ENCODE results near the gene ODR4. TPM values are rescaled to one million over a fixed set of nuclear protein-coding genes. Genes with fewer than 3 reads are reported as not detected.

Gene ODR4
- total and polyA plus RNA-seq, 2 donors (not counting 3 experiments of a cell fraction or from before 2014, with no cell fraction given): 6.0 to 18.6 TPM

DNA sequence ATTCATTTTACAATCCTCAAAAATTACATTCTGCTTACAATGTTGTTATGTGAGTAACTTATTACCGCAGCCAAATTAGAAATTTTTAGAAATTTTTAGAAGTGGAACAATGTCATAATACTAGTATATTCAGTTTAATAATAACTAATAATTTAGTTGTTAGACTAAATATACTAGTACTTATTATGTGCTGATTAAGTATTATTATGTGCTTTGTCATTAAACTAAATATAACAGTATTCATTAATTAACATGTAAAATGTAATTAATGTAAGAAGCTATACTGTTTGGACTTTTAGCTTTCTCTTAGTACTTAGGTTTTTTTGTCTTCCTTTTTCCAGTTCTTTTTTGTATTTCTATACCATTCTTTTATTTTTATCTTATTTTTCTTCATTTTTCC lies 15.3 kb downstream of the ODR4 start:
- Histone ChIP-seq H3K79me2 (ENCODE audit: control insufficient read depth, insufficient read depth, low read length) (no peaks in the 10 kb centered on the region), H2AFZ (ENCODE audit: low read depth, low read length) (no peak overlapping the region), H3K27me3 (ENCODE audit: control insufficient read depth in 2 of 2, insufficient read depth in 2 of 2, low read length in 2 of 2) (no peaks in the 10 kb centered on the region), H4K20me1 (replicated peaks; ENCODE audit: control insufficient read depth, extremely low read depth, insufficient read depth, low read length) (no peaks in the 10 kb centered on the region), H3K4me3 (replicated peaks in 1 of 3; ENCODE audit: insufficient read depth in 1 of 3, low read depth in 1 of 3, low read length in 3 of 3) (no peak overlapping the region), H3K9me1 (replicated peaks; ENCODE audit: control insufficient read depth, extremely low read depth, insufficient read depth, low read length) (no peaks in the 10 kb centered on the region), H3K4me1 (ENCODE audit: control insufficient read depth, extremely low read depth, insufficient read depth, low read length) (peaks cover 4% of the 10 kb centered on the region), H3K36me3 (ENCODE audit: control insufficient read depth in 2 of 2, extremely low read depth in 1 of 2, insufficient read depth in 2 of 2, low read length in 2 of 2) (peaks cover 7 to 19% of the 10 kb centered on the region in 2 experiments), H3K9ac (replicated peaks; ENCODE audit: extremely low read depth, insufficient read depth, low read length) (no peak overlapping the region), H3K4me2 (ENCODE audit: insufficient read depth, low read length) (no peak overlapping the region), H3K27ac (ENCODE audit: insufficient read depth, low read depth, low read length) (no peak overlapping the region), H3K9me3 (replicated peaks; ENCODE audit: control insufficient read depth, insufficient read depth, low read length) (no peaks in the 10 kb centered on the region)
- intact Hi-C loops (cut with micrococcal nuclease): no loop called here
- DNase-seq (ENCODE audit: low read depth, low spot score) (no peak), FAIRE-seq (no peak)
- POLR2A ChIA-PET: no interaction called here
- TF ChIP-seq JUN (IDR thresholded peaks at IDR 0.05; ENCODE audit: borderline replicate concordance, insufficient read depth, insufficient read length, low read depth) (no peak), POLR2AphosphoS5 (IDR thresholded peaks at IDR 0.05; ENCODE audit: insufficient read depth, low read depth, low read length) (no peak)
- TF ChIP-seq, protein P1, sequence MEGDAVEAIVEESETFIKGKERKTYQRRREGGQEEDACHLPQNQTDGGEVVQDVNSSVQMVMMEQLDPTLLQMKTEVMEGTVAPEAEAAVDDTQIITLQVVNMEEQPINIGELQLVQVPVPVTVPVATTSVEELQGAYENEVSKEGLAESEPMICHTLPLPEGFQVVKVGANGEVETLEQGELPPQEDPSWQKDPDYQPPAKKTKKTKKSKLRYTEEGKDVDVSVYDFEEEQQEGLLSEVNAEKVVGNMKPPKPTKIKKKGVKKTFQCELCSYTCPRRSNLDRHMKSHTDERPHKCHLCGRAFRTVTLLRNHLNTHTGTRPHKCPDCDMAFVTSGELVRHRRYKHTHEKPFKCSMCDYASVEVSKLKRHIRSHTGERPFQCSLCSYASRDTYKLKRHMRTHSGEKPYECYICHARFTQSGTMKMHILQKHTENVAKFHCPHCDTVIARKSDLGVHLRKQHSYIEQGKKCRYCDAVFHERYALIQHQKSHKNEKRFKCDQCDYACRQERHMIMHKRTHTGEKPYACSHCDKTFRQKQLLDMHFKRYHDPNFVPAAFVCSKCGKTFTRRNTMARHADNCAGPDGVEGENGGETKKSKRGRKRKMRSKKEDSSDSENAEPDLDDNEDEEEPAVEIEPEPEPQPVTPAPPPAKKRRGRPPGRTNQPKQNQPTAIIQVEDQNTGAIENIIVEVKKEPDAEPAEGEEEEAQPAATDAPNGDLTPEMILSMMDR (IDR thresholded peaks at IDR 0.05; ENCODE audit: extremely low read depth in 1 of 2, insufficient read depth in 1 of 2, low read depth in 1 of 2, low read length in 2 of 2): no peak
- no TSS peak for BruUV-seq (replicated peaks)
- CTCF ChIA-PET: interaction anchor here (1.1 to 3.0 kb wide), 2 partner anchors 16 to 595 kb away, joined by 4 to 15 read pairs; partner anchors contain the start of genes ODR4 and TPR
- dilution Hi-C loops (cut with MboI; ENCODE audit: extremely low pct_ligation_motif_present, low sequenced_read_pairs): no loop called here

- Histone ChIP-seq H3K4me3 (replicated peaks in 1 of 3; ENCODE audit: insufficient read depth in 1 of 3, low read depth in 1 of 3, low read length in 3 of 3) (no peak overlapping the region), H3K9me1 (replicated peaks; ENCODE audit: control insufficient read depth, extremely low read depth, insufficient read depth, low read length) (no peaks in the 10 kb centered on the region), H3K4me1 (ENCODE audit: control insufficient read depth, extremely low read depth, insufficient read depth, low read length) (peaks cover 4% of the 10 kb centered on the region), H3K36me3 (ENCODE audit: control insufficient read depth in 2 of 2, extremely low read depth in 1 of 2, insufficient read depth in 2 of 2, low read length in 2 of 2) (peaks cover 7 to 22% of the 10 kb centered on the region in 2 experiments), H3K27ac (ENCODE audit: insufficient read depth, low read depth, low read length) (no peak overlapping the region), H3K4me2 (ENCODE audit: insufficient read depth, low read length) (no peak overlapping the region), H3K79me2 (ENCODE audit: control insufficient read depth, insufficient read depth, low read length) (no peaks in the 10 kb centered on the region), H4K20me1 (replicated peaks; ENCODE audit: control insufficient read depth, extremely low read depth, insufficient read depth, low read length) (no peaks in the 10 kb centered on the region), H2AFZ (ENCODE audit: low read depth, low read length) (no peak overlapping the region), H3K9ac (replicated peaks; ENCODE audit: extremely low read depth, insufficient read depth, low read length) (no peak overlapping the region), H3K27me3 (ENCODE audit: control insufficient read depth in 2 of 2, insufficient read depth in 2 of 2, low read length in 2 of 2) (no peaks in the 10 kb centered on the region), H3K9me3 (replicated peaks; ENCODE audit: control insufficient read depth, insufficient read depth, low read length) (no peaks in the 10 kb centered on the region)
- DNase-seq (ENCODE audit: low read depth, low spot score) (no peak), FAIRE-seq (no peak)
- TF ChIP-seq EZH2 (IDR thresholded peaks at IDR 0.05; ENCODE audit: borderline replicate concordance, low read depth, low read length, severe bottlenecking) (no peak), JUN (IDR thresholded peaks at IDR 0.05; ENCODE audit: borderline replicate concordance, insufficient read depth, insufficient read length, low read depth) (no peak), GATA2 (IDR thresholded peaks at IDR 0.05; ENCODE audit: insufficient read depth, insufficient read length, low read depth, low read length) (no peak), MAX (IDR thresholded peaks at IDR 0.05; ENCODE audit: insufficient read depth, insufficient read length) (no peak), POLR2A (IDR thresholded peaks at IDR 0.05; ENCODE audit: low read depth, low read length) (no peak), FOS (IDR thresholded peaks at IDR 0.05; ENCODE audit: borderline replicate concordance, insufficient read depth, low read length) (no peak), MYC (IDR thresholded peaks at IDR 0.05; ENCODE audit: low read depth, low read length) (no peak), POLR2AphosphoS5 (IDR thresholded peaks at IDR 0.05; ENCODE audit: insufficient read depth, low read depth, low read length) (no peak)
- TF ChIP-seq, protein P1 (IDR thresholded peaks at IDR 0.05; ENCODE audit: extremely low read depth in 1 of 2, insufficient read depth in 1 of 2, low read depth in 1 of 2, low read length in 2 of 2): no peak
- dilution Hi-C loops (cut with MboI; ENCODE audit: extremely low pct_ligation_motif_present, low sequenced_read_pairs): no loop called here
- BruUV-seq (replicated peaks): no TSS peak
- ChIA-PET CTCF (interaction anchor here (1.8 to 3.0 kb wide), 2 partner anchors 17 kb away, joined by 8 to 15 read pairs; partner anchors contain the start of genes ODR4 and TPR), POLR2A (no interaction called here)
- intact Hi-C loops (cut with micrococcal nuclease): no loop called here
Measured at GRCh38 chr1:186391841-186392240, 16.2 kb downstream of the ODR4 start.

Data from endothelial cell of umbilical vein (primary cell).